HG03571 (cell line): ENCODE results near the gene MSRB1.

Experiments
- ATAC-seq: cut with Tn5 transposase; IDR thresholded peaks from one replicate; pipeline ENCODE4 v1.9.1; 2021; ENCODE audit not compliant: unreplicated experiment

Gene MSRB1

GRCh38 chr16:1942810-1943726, at the start of gene MSRB1:
Gene MSRB1, minus strand, starts transcription at chr16:1943199. Its CDS starts 43 bp downstream, at chr16:1943156.
- peak; percentile 86 for ATAC-seq

- ATAC-seq = peak; percentile 38
Measured at GRCh38 chr16:1991948-1992703, 49.1 kb upstream of the MSRB1 start.

- ATAC-seq = no peak
Measured at GRCh38 chr16:1991588-1991947, 48.6 kb upstream of the MSRB1 start.

GRCh38 chr16:1991135-1991551, 48.1 kb upstream of the MSRB1 start:
- peak; percentile 36 for ATAC-seq

- ATAC-seq = no peak
Measured at GRCh38 chr16:1990351-1991134, 47.5 kb upstream of the MSRB1 start.

GRCh38 chr16:1990101-1990350, 47.0 kb upstream of the MSRB1 start:
- ATAC-seq = no peak

GRCh38 chr16:1989209-1990100, 46.5 kb upstream of the MSRB1 start, which contains the start of gene SYNGR3:
Gene SYNGR3, plus strand, starts transcription at chr16:1989970. Its CDS starts 133 bp downstream, at chr16:1990103.
- ATAC-seq = no peak

- ATAC-seq = no peak
Measured at GRCh38 chr16:1987198-1987597, 44.2 kb upstream of the MSRB1 start.

GRCh38 chr16:1985466-1986150, 42.6 kb upstream of the MSRB1 start:
- no peak for ATAC-seq

- ATAC-seq = peak; percentile 2
Measured at GRCh38 chr16:1984347-1985225, 41.6 kb upstream of the MSRB1 start.

- peak; percentile 70 for ATAC-seq
Measured at GRCh38 chr16:1983544-1984346, 40.7 kb upstream of the MSRB1 start, which contains the start of gene GFER. Gene GFER, plus strand, starts transcription at chr16:1984193. Its CDS starts 26 bp downstream, at chr16:1984219.

- no peak for ATAC-seq
Measured at GRCh38 chr16:1982991-1983543, 40.1 kb upstream of the MSRB1 start.

GRCh38 chr16:1982013-1982433, 39.0 kb upstream of the MSRB1 start:
- no peak for ATAC-seq

GRCh38 chr16:1981398-1981836, 38.4 kb upstream of the MSRB1 start, which contains the start of gene NOXO1:
Gene NOXO1, minus strand, starts transcription at chr16:1981469. Its CDS starts 290 bp downstream, at chr16:1981179.
- no peak for ATAC-seq

- no peak for ATAC-seq
Measured at GRCh38 chr16:1980770-1981087, 37.7 kb upstream of the MSRB1 start.

GRCh38 chr16:1980030-1980769, 37.2 kb upstream of the MSRB1 start:
- no peak for ATAC-seq
